RKO (cell line): ENCODE results near the gene ZDHHC9.

Experiments used
- DNase-seq: peaks from one replicate; pipeline ENCODE4 v3.0.0-alpha.2; 2016; ENCODE audit warnings: low spot score

ZDHHC9 gene

DNA sequence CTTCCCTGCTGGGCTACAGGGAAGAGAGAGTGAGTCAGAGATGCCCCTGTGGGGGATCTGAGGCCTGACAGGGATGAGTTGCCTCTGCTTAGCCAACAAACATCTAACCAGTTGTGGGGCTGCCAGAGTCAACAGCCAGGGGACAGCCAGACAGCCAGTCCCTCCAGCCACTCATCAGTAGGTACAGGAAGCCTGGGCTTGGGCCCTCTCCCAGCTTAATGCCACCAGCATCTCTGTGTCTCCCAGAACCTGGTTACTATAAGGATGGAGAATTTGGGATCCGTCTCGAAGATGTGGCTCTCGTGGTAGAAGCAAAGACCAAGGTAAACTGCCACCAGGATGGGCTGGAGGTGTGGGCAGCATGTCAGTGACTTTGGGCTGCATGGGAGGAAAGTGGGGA, 81.2 kb downstream of the ZDHHC9 start:
- DNase-seq = no peak

GRCh38 chrX:129761596-129761995, 82.1 kb downstream of the ZDHHC9 start:
- no peak for DNase-seq

DNA sequence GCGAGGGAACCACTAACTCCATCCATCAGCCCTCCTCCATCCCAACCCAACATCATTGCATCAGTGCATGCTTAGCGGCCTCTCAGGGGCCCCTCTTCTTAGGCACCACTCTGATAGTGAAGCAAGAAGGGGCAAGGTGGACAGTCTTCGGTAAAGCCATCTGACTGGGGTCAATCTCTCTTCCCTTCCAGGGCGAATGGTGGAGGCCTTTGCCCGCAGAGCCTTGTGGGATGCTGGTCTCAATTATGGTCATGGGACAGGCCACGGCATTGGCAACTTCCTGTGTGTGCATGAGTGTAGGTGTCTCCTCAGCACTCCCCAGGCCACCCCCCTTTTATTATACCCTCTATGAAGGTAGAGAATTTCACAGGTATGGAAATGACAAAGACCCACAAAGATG, 82.7 kb downstream of the ZDHHC9 start:
- no peak for DNase-seq

DNA sequence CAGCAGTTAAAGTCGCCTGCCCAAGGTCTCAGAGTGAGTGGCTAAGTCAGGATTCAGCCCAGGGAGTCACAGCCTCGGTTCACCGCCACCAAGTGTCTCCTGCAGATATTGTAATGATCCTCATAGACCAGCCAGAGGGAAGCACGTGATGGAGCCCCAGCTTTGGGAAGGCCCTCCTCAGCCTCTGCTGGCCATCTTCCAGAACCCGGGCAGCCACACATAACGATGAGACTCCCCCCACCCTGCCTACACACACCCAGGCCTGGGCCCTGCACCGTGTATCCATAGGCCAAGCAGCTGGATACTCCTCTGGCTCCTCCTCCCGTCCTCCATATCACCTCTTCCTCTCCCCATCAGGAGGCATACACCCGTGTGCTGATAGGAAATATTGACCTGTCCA, 83.5 kb downstream of the ZDHHC9 start:
- no peak for DNase-seq

DNA sequence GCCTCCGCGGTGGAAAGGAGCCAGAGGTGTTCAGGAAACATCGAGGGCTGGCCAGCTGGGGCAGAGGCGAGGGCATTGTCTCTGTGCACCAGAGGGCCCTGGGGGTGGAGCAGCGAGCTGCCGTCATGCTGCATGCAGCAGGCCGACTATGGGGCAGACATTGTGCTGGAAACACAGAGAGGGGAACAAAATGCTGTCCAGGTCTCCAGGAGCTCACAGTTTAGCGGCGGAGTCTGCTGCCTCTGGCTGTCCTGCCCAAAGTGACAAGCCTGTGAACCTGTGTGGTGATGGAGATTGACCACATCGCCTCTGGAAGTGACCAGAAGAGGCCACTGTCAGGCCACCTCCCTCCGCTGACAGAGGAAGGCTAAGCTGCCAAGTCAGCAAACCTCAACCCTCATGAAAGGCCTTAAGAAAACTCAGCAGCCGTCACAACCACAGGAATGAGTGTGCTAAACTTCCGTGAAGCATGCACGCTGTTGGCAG, 84.1 kb downstream of the ZDHHC9 start:
- DNase-seq = peak; percentile 26

DNA sequence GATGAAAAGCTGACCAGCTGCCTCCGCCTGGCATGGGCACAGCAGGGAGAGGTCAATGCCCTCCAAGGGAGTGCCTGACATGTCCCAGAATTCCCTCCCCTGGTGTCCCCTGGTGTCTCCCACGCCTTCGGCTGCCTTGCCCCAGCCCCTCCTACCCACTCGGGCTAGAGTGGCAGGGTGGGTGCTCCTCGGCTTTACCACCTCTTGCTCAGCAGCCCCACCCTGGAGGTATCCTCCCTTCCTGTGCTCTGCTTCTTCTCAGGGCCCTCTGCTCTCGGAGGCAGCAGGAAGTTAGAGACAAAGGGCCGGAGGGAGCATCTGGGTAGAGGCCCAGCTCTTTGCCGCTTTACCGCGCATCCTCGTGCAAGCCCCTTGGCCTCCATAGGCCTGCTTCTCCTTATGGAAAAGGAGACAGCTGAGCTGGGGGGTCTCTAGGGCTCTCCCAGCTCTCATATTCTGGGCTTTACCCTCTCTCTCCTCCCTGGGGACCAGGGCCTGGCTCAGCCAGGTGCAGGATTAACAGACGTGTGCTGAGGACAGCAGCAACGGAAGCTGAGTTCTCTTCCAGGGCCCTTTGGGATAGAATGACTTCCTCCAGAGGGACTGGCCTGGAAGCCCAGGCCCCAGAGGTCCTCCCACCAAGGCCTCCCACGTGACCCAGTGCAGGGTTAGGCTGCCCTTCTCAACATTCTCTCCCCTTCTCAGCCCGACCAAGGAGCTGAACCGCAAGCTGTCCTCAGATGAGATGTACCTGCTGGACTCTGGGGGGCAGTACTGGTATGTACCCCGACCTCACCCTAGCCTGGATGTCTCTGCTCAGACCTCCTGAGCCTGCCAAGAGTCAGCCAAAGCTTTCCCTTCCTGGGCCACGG, 87.7 kb downstream of the ZDHHC9 start:
- DNase-seq = peak; percentile 5

DNA sequence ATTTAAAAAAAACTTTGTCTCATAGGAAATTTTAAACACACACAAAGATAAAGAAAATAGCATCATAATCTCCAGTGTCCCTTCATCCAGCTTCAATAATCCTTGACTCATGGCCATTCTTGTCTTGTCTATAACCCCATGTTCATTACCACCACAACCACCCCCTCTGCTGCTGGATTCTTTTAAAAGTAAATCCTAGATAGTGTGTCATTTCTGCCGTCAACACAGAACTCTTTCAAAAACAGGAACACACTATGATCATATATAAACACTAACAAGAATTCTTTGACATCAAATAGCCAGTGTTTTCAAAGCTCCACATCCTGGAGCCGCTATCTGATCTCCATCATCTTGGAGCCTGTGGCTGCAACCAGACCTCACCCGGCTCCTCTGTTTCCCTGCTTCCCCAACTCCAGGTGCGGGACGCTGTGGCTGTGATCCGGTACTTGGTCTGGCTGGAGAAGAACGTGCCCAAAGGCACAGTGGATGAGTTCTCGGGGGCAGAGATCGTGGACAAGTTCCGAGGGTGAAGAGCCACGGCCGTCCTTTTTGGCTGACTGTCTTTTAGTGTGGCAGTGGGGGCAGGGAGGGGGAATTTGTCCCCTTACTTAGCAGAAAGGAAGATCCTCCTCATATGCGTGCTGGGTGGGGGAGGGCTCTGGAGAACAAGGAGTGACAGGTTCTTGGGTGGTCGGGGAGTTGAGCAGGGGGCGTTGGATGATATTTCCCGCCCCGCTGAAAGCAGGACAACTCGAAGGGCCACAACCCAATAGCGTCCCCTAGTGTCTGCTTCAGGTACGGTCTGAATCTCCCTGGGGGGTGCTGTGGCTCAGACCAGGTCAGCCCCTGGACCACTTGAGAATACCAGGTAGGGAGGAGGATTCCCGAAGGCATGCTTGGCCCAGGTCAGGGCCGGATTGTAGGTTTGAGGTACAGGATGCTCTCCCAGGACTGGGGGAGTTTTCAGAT, 89.3 kb downstream of the ZDHHC9 start:
- no peak for DNase-seq
